Measurements from ENCODE around the gene TMEM92. TPM values are rescaled to one million over a fixed set of nuclear protein-coding genes. Genes with fewer than 3 reads are reported as not detected.
A peak's percentile ranks its signal among the peaks of the same experiment; 100 is the strongest.

The TMEM92 gene
- total RNA-seq, 1 experiment from 2014 or later: 6.6 TPM

DNA sequence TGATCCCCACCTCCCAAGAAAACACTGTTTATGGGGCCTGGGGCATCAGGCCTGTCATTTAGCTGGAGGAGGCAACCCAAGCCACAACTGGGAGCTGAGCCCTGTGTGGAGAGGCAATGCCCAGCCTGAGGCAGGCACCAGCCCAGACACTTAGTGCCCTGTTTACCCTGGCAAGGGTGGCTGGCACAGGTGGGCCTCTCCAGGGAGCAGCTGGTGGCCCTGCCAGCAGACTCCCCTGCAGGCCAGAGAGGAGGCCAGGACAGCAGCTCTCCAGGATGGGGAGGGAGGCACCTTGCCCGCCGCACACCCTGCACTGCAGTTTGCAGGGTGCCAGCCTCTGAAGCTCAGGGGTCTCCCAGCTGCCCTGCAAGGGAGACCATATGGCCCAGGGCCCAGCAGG is 9.1 kb upstream of the TMEM92 start:
- no peak for TF ChIP-seq CBX3 (IDR thresholded peaks at IDR 0.05; ENCODE audit: low read depth)
- TF ChIP-seq YY1 (IDR thresholded peaks at IDR 0.05; ENCODE audit: extremely low read depth, insufficient replicate concordance, low read depth, low read length): no peak
- no peak for TF ChIP-seq TCF7L2 (IDR thresholded peaks at IDR 0.05; ENCODE audit: borderline replicate concordance, extremely low read depth, insufficient read depth, insufficient read length)
- TF ChIP-seq MAX (IDR thresholded peaks at IDR 0.05): no peak
- TF ChIP-seq SP1 (IDR thresholded peaks at IDR 0.05; ENCODE audit: low read depth): no peak
- Histone ChIP-seq H4K20me1 (ENCODE audit: insufficient read depth) (no peaks in the 10 kb centered on the region), H3K4me1 (ENCODE audit: control insufficient read depth in 1 of 2, insufficient read depth in 2 of 2, low read length in 2 of 2) (peaks cover 20 to 25% of the 10 kb centered on the region in 2 experiments), H2AFZ (ENCODE audit: low read depth, low read length, poor library complexity, severe bottlenecking) (no peak overlapping the region), H3K9ac (ENCODE audit: low read length) (no peak overlapping the region), H3K9me2 (ENCODE audit: insufficient read depth) (no peaks in the 10 kb centered on the region), H3K79me2 (ENCODE audit: insufficient read depth, low read length) (no peaks in the 10 kb centered on the region), H3K36me3 (ENCODE audit: control insufficient read depth in 1 of 2, insufficient read depth in 2 of 2, low read length in 2 of 2) (no peaks in the 10 kb centered on the region), H3K4me2 (ENCODE audit: low read length) (no peak overlapping the region), H3K4me3 (replicated peaks in 1 of 2; ENCODE audit: low read depth in 1 of 2, low read length in 2 of 2) (no peak overlapping the region), H3K27ac (ENCODE audit: low read depth, low read length) (no peak overlapping the region), H3K27me3 (ENCODE audit: insufficient read depth, low read length) (no peaks in the 10 kb centered on the region), H3K9me3 (ENCODE audit: control insufficient read depth in 1 of 2, insufficient read depth in 1 of 2, low read depth in 1 of 2, low read length in 2 of 2) (no peaks in the 10 kb centered on the region)
- intact Hi-C loops (cut with micrococcal nuclease): no loop called here
- RAD21 ChIA-PET (ENCODE audit: low non-redundant PET in 1 of 2, low total read pairs in 2 of 2, uncharacterized antibody in 2 of 2, unreplicated experiment in 2 of 2): no interaction called here
- ATAC-seq (no peak), DNase-seq (ENCODE audit: low read depth, low spot score) (no peak)
- BruUV-seq (replicated peaks): no TSS peak
- CTCF ChIA-PET: interaction anchor here (1.8 to 1.9 kb wide), 2 partner anchors 9 to 64 kb away, joined by 7 to 15 read pairs; partner anchors contain the start of genes COL1A1 and TMEM92
- POLR2A ChIA-PET: no interaction called here

- ATAC-seq: no peak
- ChIA-PET CTCF (interaction anchor here (1.8 to 1.9 kb wide), 2 partner anchors 9 to 65 kb away, joined by 7 to 15 read pairs; partner anchors contain the start of genes COL1A1 and TMEM92), RAD21 (ENCODE audit: low non-redundant PET in 1 of 2, low total read pairs in 2 of 2, uncharacterized antibody in 2 of 2, unreplicated experiment in 2 of 2) (no interaction called here), POLR2A (no interaction called here)
- Histone ChIP-seq H3K27ac (ENCODE audit: low read depth, low read length) (no peak overlapping the region; the same call in 1 of the 2 replicates), H3K79me2 (ENCODE audit: insufficient read depth, low read length) (no peaks in the 10 kb centered on the region), H3K36me3 (ENCODE audit: control insufficient read depth in 1 of 2, insufficient read depth in 2 of 2, low read length in 2 of 2) (no peaks in the 10 kb centered on the region), H3K4me2 (ENCODE audit: low read length) (peak overlapping the region; percentile 54), H3K9ac (ENCODE audit: low read length) (no peak overlapping the region), H3K4me1 (ENCODE audit: control insufficient read depth in 1 of 2, insufficient read depth in 2 of 2, low read length in 2 of 2) (peaks cover 22 to 30% of the 10 kb centered on the region in 2 experiments), H3K9me3 (ENCODE audit: control insufficient read depth in 1 of 2, insufficient read depth in 1 of 2, low read depth in 1 of 2, low read length in 2 of 2) (no peaks in the 10 kb centered on the region), H3K9me2 (ENCODE audit: insufficient read depth) (no peaks in the 10 kb centered on the region), H2AFZ (ENCODE audit: low read depth, low read length, poor library complexity, severe bottlenecking) (no peak overlapping the region), H3K27me3 (ENCODE audit: insufficient read depth, low read length) (no peaks in the 10 kb centered on the region), H3K4me3 (replicated peaks in 1 of 2; ENCODE audit: low read depth in 1 of 2, low read length in 2 of 2) (no peak overlapping the region), H4K20me1 (ENCODE audit: insufficient read depth) (no peaks in the 10 kb centered on the region)
- no TSS peak for BruUV-seq (replicated peaks)
- no peak for DNase-seq (ENCODE audit: low read depth, low spot score)
- intact Hi-C loops (cut with micrococcal nuclease): no loop called here
- no peak for TF ChIP-seq TCF7L2 (IDR thresholded peaks at IDR 0.05; ENCODE audit: borderline replicate concordance, extremely low read depth, insufficient read depth, insufficient read length)
- TF ChIP-seq ELF1 (IDR thresholded peaks at IDR 0.05; ENCODE audit: borderline replicate concordance, low read depth): no peak
- no peak for TF ChIP-seq FOSL1 (IDR thresholded peaks at IDR 0.05; ENCODE audit: low read depth)
- TF ChIP-seq CEBPB (IDR thresholded peaks at IDR 0.05; ENCODE audit: low read depth): no peak
- TF ChIP-seq MAX (IDR thresholded peaks at IDR 0.05): no peak
- TF ChIP-seq, protein P1, sequence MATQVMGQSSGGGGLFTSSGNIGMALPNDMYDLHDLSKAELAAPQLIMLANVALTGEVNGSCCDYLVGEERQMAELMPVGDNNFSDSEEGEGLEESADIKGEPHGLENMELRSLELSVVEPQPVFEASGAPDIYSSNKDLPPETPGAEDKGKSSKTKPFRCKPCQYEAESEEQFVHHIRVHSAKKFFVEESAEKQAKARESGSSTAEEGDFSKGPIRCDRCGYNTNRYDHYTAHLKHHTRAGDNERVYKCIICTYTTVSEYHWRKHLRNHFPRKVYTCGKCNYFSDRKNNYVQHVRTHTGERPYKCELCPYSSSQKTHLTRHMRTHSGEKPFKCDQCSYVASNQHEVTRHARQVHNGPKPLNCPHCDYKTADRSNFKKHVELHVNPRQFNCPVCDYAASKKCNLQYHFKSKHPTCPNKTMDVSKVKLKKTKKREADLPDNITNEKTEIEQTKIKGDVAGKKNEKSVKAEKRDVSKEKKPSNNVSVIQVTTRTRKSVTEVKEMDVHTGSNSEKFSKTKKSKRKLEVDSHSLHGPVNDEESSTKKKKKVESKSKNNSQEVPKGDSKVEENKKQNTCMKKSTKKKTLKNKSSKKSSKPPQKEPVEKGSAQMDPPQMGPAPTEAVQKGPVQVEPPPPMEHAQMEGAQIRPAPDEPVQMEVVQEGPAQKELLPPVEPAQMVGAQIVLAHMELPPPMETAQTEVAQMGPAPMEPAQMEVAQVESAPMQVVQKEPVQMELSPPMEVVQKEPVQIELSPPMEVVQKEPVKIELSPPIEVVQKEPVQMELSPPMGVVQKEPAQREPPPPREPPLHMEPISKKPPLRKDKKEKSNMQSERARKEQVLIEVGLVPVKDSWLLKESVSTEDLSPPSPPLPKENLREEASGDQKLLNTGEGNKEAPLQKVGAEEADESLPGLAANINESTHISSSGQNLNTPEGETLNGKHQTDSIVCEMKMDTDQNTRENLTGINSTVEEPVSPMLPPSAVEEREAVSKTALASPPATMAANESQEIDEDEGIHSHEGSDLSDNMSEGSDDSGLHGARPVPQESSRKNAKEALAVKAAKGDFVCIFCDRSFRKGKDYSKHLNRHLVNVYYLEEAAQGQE (IDR thresholded peaks at IDR 0.05; ENCODE audit: low read depth): no peak
- no peak for TF ChIP-seq ATF3 (IDR thresholded peaks at IDR 0.05)
- no peak for TF ChIP-seq EZH2phosphoT487 (IDR thresholded peaks at IDR 0.05; ENCODE audit: borderline replicate concordance)
- TF ChIP-seq CTCF (IDR thresholded peaks at IDR 0.05 in 2 of 3, conservative IDR thresholded peaks at IDR 0.05 in 1 of 3; ENCODE audit: borderline replicate concordance in 1 of 3, insufficient read depth in 1 of 3, low read depth in 2 of 3, low read length in 2 of 3): no peak
- TF ChIP-seq EZH2 (IDR thresholded peaks at IDR 0.05): no peak
These were observed 8.5 kb upstream of the TMEM92 start for GRCh38 chr17:50265690-50266315.
